K562 (cell line): ENCODE results near the gene SERPINE1. TPM values are rescaled to one million over a fixed set of nuclear protein-coding genes. Genes with fewer than 3 reads are reported as not detected.

Source experiments
- ATAC-seq: fragments of 200-7000 bp; cut with Tn5 transposase; 3 replicates; pipeline ENCODE4 v1.9.1; 2020; ENCODE audit warnings: moderate library complexity
- BruUV-seq: library from RNA; stranded (reverse); fragments of 400-500 nt; replicated peaks from 2 replicates; lab custom pipeline; 2021; lab: Mats Ljungman, UMichigan
- CTCF ChIA-PET: fragments of 300-600 bp; formaldehyde crosslinking; extraction: SDS; loops from one replicate; lab custom pipeline; 2021; ENCODE audit warnings: low intra/inter-chr PET ratio; lab: Yijun Ruan, JAX
- POLR2A ChIA-PET: fragments of 300-600, 350-650 bp; sonication (Branson Sonifier 250); formaldehyde crosslinking; extraction: SDS; loops from one replicate; lab custom pipeline; 2021; ENCODE audit warnings: antibody characterized with exemption, inconsistent platforms; lab: Yijun Ruan, JAX
- DNase-seq, 4 experiments: peaks; one replicate each; pipeline versions ENCODE4 v3.0.0 to v3.0.0-alpha.2; 2011 to 2018; ENCODE audit warnings: low spot score in 3 of 4, mixed read lengths in 3 of 4; ENCODE audit errors: extremely low read depth in 1 of 4
- FAIRE-seq: peaks from 2 replicates; lab custom pipeline; 2011; peaks lifted over from hg19 to GRCh38; lab: Jason Lieb, UNC
- H2AFZ ChIP-seq: 2 replicates; pipeline ENCODE4 v1.6.0; 2011; ENCODE audit warnings: low read depth, low read length, control low read depth, inconsistent platforms
- H3K27ac ChIP-seq: fragments of 200-600 bp; 3 replicates; pipeline ENCODE4 v1.8.0; 2011; ENCODE audit warnings: low read depth, mild to moderate bottlenecking, control low read depth, inconsistent platforms, low read length, moderate library complexity, mixed read lengths; ENCODE audit errors: extremely low read depth
- H3K27me3 ChIP-seq, 2 experiments: fragments of 300-600 bp in 1 of 2; 2 replicates in 1 of 2; 3 replicates in 1 of 2; pipeline versions ENCODE4 v1.6.0 to v1.8.0; 2011; ENCODE audit warnings: inconsistent platforms in 2 of 2, low read length in 2 of 2, mild to moderate bottlenecking in 1 of 2, mixed read lengths in 1 of 2, moderate library complexity in 1 of 2; ENCODE audit not compliant: control insufficient read depth in 2 of 2, insufficient read depth in 2 of 2
- H3K36me3 ChIP-seq: fragments of 300-600 bp; 3 replicates; pipeline ENCODE4 v1.8.0; 2011; ENCODE audit warnings: mild to moderate bottlenecking, low read length, inconsistent platforms; ENCODE audit not compliant: control insufficient read depth, insufficient read depth
- H3K4me1 ChIP-seq, 2 experiments: fragments of 200-600 bp in 1 of 2; replicated peaks in 1 of 2; 2 replicates in 1 of 2; 3 replicates in 1 of 2; pipeline versions ENCODE4 v1.5.1 to v1.8.0; 2011; ENCODE audit warnings: inconsistent platforms in 2 of 2, low read length in 2 of 2, mild to moderate bottlenecking in 1 of 2, mixed read lengths in 1 of 2, moderate library complexity in 1 of 2; ENCODE audit not compliant: control insufficient read depth in 2 of 2, insufficient read depth in 2 of 2
- H3K4me2 ChIP-seq: 2 replicates; pipeline ENCODE4 v1.6.1; 2011; ENCODE audit warnings: low read length, control low read depth, inconsistent platforms, mixed read lengths; ENCODE audit not compliant: insufficient read depth
- H3K4me3 ChIP-seq: fragments of 200-600 bp; sonication (generic), shearing (Covaris generic); 2 replicates; pipeline ENCODE4 v1.5.1; 2016; ENCODE audit warnings: control low read depth, inconsistent platforms
- H3K79me2 ChIP-seq: fragments of 200-600 bp; 3 replicates; pipeline ENCODE4 v1.8.0; 2011; ENCODE audit warnings: low read length, inconsistent platforms; ENCODE audit not compliant: control insufficient read depth, insufficient read depth
- H3K9ac ChIP-seq, 2 experiments: 2 replicates each; pipeline versions ENCODE4 v1.6.0 to v1.6.1; 2011; ENCODE audit warnings: low read depth in 2 of 2, low read length in 2 of 2, control low read depth in 1 of 2, inconsistent platforms in 1 of 2, mild to moderate bottlenecking in 1 of 2, mixed read lengths in 1 of 2; ENCODE audit not compliant: insufficient read depth in 1 of 2
- H3K9me1 ChIP-seq: one replicate; pipeline ENCODE4 v1.6.0; 2011; ENCODE audit warnings: inconsistent platforms, mild to moderate bottlenecking, low read length, moderate library complexity; ENCODE audit not compliant: control insufficient read depth, insufficient read depth
- H3K9me3 ChIP-seq: replicated peaks from 2 replicates; pipeline ENCODE4 v1.5.1; 2011; ENCODE audit warnings: low read depth, low read length, inconsistent platforms; ENCODE audit not compliant: control insufficient read depth, insufficient read depth
- H4K20me1 ChIP-seq: replicated peaks from 2 replicates; pipeline ENCODE4 v1.6.1; 2011; ENCODE audit warnings: low read length, inconsistent platforms, mixed read lengths; ENCODE audit not compliant: control insufficient read depth, insufficient read depth
- ATF1 ChIP-seq, 2 experiments: fragments of 450-650 bp in 1 of 2; IDR thresholded peaks; 2 replicates each; pipeline ENCODE4 v1.6.1; 2016; ENCODE audit warnings: missing compliant biosample characterization in 1 of 2, missing genetic modification characterization in 1 of 2
- BRD9 ChIP-seq: fragments of 450-650 bp; IDR thresholded peaks from 2 replicates; pipeline ENCODE4 v1.6.1; 2018; ENCODE audit warnings: low read depth; ENCODE audit not compliant: partially characterized antibody
- FOXK1 ChIP-seq: sonication (generic); formaldehyde crosslinking; IDR thresholded peaks from 2 replicates; pipeline ENCODE4 v1.8.0; 2022; ENCODE audit warnings: missing genetic modification reagents, mild to moderate bottlenecking, borderline replicate concordance
- KDM4B ChIP-seq, 2 experiments: fragments of 450-650 bp in 1 of 2; sonication (generic) in 1 of 2; IDR thresholded peaks; 2 replicates each; pipeline ENCODE4 v1.6.1; 2016 to 2017; ENCODE audit warnings: borderline replicate concordance in 2 of 2, antibody characterized with exemption in 1 of 2, low read depth in 1 of 2, mild to moderate bottlenecking in 1 of 2
- SETDB1 ChIP-seq: IDR thresholded peaks from one replicate; pipeline ENCODE4 v1.6.1; 2012; ENCODE audit warnings: low read length, control low read depth, inconsistent platforms
- SLC30A9 ChIP-seq: fragments of 250-450 bp; sonication (Bioruptor Pico); IDR thresholded peaks from 2 replicates; pipeline ENCODE4 v1.8.0; 2022; ENCODE audit warnings: mild to moderate bottlenecking, moderate library complexity
- SRF ChIP-seq, 2 experiments: fragments of 250-450, 450-650 bp in 1 of 2; sonication (Bioruptor Pico) in 1 of 2; sonication (generic) in 1 of 2; formaldehyde crosslinking; IDR thresholded peaks; 2 replicates each; pipeline versions ENCODE4 v1.5.0 to v1.5.1; 2020 to 2022; ENCODE audit warnings: mild to moderate bottlenecking in 1 of 2, missing genetic modification reagents in 1 of 2
- TCF3 ChIP-seq: sonication (generic); formaldehyde crosslinking; IDR thresholded peaks from 2 replicates; pipeline ENCODE4 v1.4.0; 2020; ENCODE audit warnings: mild to moderate bottlenecking, missing genetic modification reagents
- ZC3H8 ChIP-seq: fragments of 450-650 bp; IDR thresholded peaks from 2 replicates; pipeline ENCODE4 v1.6.1; 2017
- WGBS: fragments of 100-300 bp; shearing (Covaris generic); methylation state at CpG from one replicate; pipeline ENCODE4 v1.1.6; 2016; ENCODE audit warnings: low coverage, mixed read lengths; ENCODE audit not compliant: insufficient coverage; ENCODE audit errors: missing lambda C conversion rate; 5-methylcytosine and 5-hydroxymethylcytosine counted together
- in situ Hi-C: fragments of 300-500 bp; cut with MboI; formaldehyde crosslinking; loops from 4 replicates; pipeline ENCODE4 v1.15.0; 2018; ENCODE audit warnings: inconsistent platforms, mixed read lengths
- intact Hi-C: fragments of 100-400 bp; cut with micrococcal nuclease; formaldehyde crosslinking; loops from 2 replicates; pipeline ENCODE4 v1.14.2; 2022
- polyA plus RNA-seq, 8 experiments: library from polyadenylated mRNA; depleted of rRNA in 4 of 8; stranded (reverse) in 5 of 8; unstranded in 3 of 8; fragments of >200 nt; fragmentation: Nextera tagmentation in 2 of 8; fragmentation: Illumina TruSeq in 1 of 8; extraction: Ambion mirVana in 2 of 8; extraction: Trizol in 1 of 8; gene quantifications; 2 replicates each; pipeline versions ENCODE4 v1.2.1 to v1.2.3, GENCODE V29; 2011 to 2014; ENCODE audit warnings: inconsistent platforms in 1 of 8, missing spikeins in 1 of 8
- total RNA-seq, 7 experiments: library from RNA; depleted of rRNA in 6 of 7; stranded (reverse); fragments of >200 nt in 6 of 7; fragmentation: Illumina TruSeq in 2 of 7; extraction: Trizol in 2 of 7; gene quantifications; 2 replicates each; pipeline versions ENCODE4 v1.2.1 to v1.2.3, GENCODE V29; 2011 to 2021; ENCODE audit warnings: low replicate concordance in 1 of 7
- TF ChIP-seq, protein P1 (sequence below), 2 experiments: IDR thresholded peaks; 2 replicates each; pipeline ENCODE4 v1.6.1; 2011; ENCODE audit warnings: borderline replicate concordance in 1 of 2, control low read depth in 1 of 2, low read depth in 1 of 2, low read length in 1 of 2, mild to moderate bottlenecking in 1 of 2, mixed read lengths in 1 of 2, moderate library complexity in 1 of 2; ENCODE audit not compliant: insufficient read depth in 1 of 2, insufficient read length in 1 of 2, poor library complexity in 1 of 2, severe bottlenecking in 1 of 2; ENCODE audit errors: extremely low read depth in 1 of 2
- TF ChIP-seq, protein P2 (sequence below): sonication (generic); formaldehyde crosslinking; IDR thresholded peaks from 2 replicates; pipeline ENCODE4 v1.9.0; 2022; ENCODE audit warnings: mild to moderate bottlenecking, missing genetic modification reagents

Gene SERPINE1
- total and polyA plus RNA-seq, 9 of the 15 experiments (the other 6 are each of a cell fraction or from before 2014, with no cell fraction given) = 0.22 to 4.8 (median 0.91) TPM

GRCh38 chr7:101123703-101124068, 3.2 kb upstream of the SERPINE1 start:
- Histone ChIP-seq H3K27me3 (no peaks in the 10 kb centered on the region), H3K27ac (no peak overlapping the region), H3K36me3 (no peaks in the 10 kb centered on the region), H3K4me1 (peaks cover 30 to 42% of the 10 kb centered on the region in 2 experiments)
- POLR2A ChIA-PET = interaction anchor here (1.0 to 2.6 kb wide), 4 partner anchors 11 to 38 kb away, joined by 3 to 13 read pairs (median 6); partner anchors contain the start of gene TRIM56
- BruUV-seq = no TSS peak
- no peak for TF ChIP-seq SRF (CRISPR knock-in tag; IDR thresholded peaks at IDR 0.05)
- no peak for TF ChIP-seq SETDB1
- no peak for TF ChIP-seq FOXK1
- TF ChIP-seq, protein P1, sequence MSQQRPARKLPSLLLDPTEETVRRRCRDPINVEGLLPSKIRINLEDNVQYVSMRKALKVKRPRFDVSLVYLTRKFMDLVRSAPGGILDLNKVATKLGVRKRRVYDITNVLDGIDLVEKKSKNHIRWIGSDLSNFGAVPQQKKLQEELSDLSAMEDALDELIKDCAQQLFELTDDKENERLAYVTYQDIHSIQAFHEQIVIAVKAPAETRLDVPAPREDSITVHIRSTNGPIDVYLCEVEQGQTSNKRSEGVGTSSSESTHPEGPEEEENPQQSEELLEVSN (IDR thresholded peaks at IDR 0.05; ENCODE audit: borderline replicate concordance in 1 of 2, extremely low read depth in 1 of 2, insufficient read depth in 1 of 2, insufficient read length in 1 of 2, low read depth in 1 of 2, low read length in 1 of 2, poor library complexity in 1 of 2, severe bottlenecking in 1 of 2) = no peak
- TF ChIP-seq, protein P2, sequence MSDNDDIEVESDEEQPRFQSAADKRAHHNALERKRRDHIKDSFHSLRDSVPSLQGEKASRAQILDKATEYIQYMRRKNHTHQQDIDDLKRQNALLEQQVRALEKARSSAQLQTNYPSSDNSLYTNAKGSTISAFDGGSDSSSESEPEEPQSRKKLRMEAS (CRISPR knock-in tag) = no peak
- no peak for TF ChIP-seq ATF1 (CRISPR knock-in tag; IDR thresholded peaks at IDR 0.05)
- no peak for TF ChIP-seq ATF1 (tag; IDR thresholded peaks at IDR 0.05)
- TF ChIP-seq SLC30A9 (CRISPR knock-in tag) = no peak
- no peak for TF ChIP-seq BRD9
- TF ChIP-seq KDM4B (IDR thresholded peaks at IDR 0.05; ENCODE audit: borderline replicate concordance in 2 of 2, low read depth in 1 of 2) = no peak
- TF ChIP-seq ZC3H8 = no peak
- TF ChIP-seq TCF3 = no peak
- TF ChIP-seq, all 486 proteins: peak for 0
- H3K9me3 ChIP-seq = no peaks in the 10 kb centered on the region
- CTCF ChIA-PET = no interaction called here
- H4K20me1 ChIP-seq = no peaks in the 10 kb centered on the region
- H3K4me2 ChIP-seq = no peak overlapping the region
- no peak overlapping the region for H3K4me3 ChIP-seq
- H2AFZ ChIP-seq = no peak overlapping the region
- DNase-seq = no peak
- WGBS = 66% methylated on average over 3 of the region's 3 CpGs
- H3K9me1 ChIP-seq = no peaks in the 10 kb centered on the region
- FAIRE-seq = no peak
- in situ Hi-C loops (no loop called here), intact Hi-C loops (no loop called here)
- H3K9ac ChIP-seq = no peak overlapping the region
- no peak for ATAC-seq
- H3K79me2 ChIP-seq = no peaks in the 10 kb centered on the region
